ENCODE data around the gene NEURL1.
A peak's percentile ranks its signal among the peaks of the same experiment; 100 is the strongest.

The NEURL1 gene

DNA sequence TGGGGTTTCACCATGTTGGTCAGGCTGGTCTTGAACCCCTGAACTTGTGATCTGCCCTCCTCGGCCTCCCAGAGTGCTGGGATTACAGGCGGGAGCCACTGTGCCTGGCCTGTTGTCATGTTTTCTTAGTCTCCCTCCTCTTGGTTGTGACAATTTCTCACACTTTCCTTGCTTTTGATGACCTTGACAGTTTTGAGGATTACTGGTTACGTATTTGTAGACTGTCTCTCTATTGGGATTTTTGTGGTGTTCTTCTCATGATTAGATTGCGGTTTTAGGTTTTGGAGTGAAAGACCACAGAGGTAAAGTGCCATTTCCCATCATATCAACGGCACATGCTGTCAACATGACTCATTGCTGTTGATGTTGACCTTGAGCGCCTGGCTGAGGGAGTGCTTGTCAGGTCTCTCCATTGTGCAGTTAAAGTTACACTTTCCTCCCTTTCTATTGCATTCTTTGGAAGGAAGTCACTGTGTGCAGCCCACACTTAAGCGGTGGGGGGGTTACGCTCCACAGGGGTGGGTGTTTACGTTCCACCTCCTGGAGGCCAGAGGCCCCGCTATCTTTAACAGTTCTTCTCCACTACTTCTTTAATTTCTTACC is 10.8 kb downstream of the NEURL1 start:
- TF ChIP-seq, protein P1, sequence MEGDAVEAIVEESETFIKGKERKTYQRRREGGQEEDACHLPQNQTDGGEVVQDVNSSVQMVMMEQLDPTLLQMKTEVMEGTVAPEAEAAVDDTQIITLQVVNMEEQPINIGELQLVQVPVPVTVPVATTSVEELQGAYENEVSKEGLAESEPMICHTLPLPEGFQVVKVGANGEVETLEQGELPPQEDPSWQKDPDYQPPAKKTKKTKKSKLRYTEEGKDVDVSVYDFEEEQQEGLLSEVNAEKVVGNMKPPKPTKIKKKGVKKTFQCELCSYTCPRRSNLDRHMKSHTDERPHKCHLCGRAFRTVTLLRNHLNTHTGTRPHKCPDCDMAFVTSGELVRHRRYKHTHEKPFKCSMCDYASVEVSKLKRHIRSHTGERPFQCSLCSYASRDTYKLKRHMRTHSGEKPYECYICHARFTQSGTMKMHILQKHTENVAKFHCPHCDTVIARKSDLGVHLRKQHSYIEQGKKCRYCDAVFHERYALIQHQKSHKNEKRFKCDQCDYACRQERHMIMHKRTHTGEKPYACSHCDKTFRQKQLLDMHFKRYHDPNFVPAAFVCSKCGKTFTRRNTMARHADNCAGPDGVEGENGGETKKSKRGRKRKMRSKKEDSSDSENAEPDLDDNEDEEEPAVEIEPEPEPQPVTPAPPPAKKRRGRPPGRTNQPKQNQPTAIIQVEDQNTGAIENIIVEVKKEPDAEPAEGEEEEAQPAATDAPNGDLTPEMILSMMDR (IDR thresholded peaks at IDR 0.05; ENCODE audit: low read depth, low read length, missing control alignments), result no peak
- peaks cover 79% of the 10 kb centered on the region for H3K27me3 ChIP-seq (replicated peaks)
- H3K27ac ChIP-seq, result peak overlapping the region; percentile 36
- peak; percentile 95 for DNase-seq
- no peaks in the 10 kb centered on the region for H3K36me3 ChIP-seq (replicated peaks)
- H3K4me3 ChIP-seq (ENCODE audit: low read depth, low read length), result no peak overlapping the region
- in situ Hi-C loops (cut with HindIII; ENCODE audit: low pct_ligation_motif_present, low sequenced_read_pairs), result no loop called here

DNA sequence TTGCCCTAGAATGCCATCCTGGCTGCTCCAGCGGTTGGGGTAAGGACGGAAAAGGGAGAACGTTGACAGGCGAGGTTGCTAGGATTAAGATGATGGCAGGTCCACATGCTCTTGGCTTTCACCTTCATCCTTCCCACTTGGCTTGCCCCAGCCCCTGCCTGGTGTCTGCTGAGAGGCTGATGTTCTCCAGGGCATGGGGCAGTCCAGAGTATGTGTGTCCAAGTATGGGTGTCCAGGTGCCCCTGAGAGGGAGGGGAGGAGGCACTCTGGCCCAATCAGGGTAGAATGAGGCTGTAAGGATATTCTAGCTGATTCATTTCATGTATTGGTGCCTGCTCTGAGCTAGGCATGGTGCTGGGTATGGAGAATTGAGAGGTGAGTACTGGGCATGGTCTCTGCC is 12.6 kb downstream of the NEURL1 start:
- peaks cover 79% of the 10 kb centered on the region for H3K27me3 ChIP-seq (replicated peaks)
- in situ Hi-C loops (cut with HindIII; ENCODE audit: low pct_ligation_motif_present, low sequenced_read_pairs), result no loop called here
- H3K36me3 ChIP-seq (replicated peaks), result no peaks in the 10 kb centered on the region
- no peak overlapping the region for H3K4me3 ChIP-seq (ENCODE audit: low read depth, low read length)
- DNase-seq, result no peak
- no peak overlapping the region for H3K27ac ChIP-seq
- TF ChIP-seq, protein P1 (IDR thresholded peaks at IDR 0.05; ENCODE audit: low read depth, low read length, missing control alignments), result no peak

DNA sequence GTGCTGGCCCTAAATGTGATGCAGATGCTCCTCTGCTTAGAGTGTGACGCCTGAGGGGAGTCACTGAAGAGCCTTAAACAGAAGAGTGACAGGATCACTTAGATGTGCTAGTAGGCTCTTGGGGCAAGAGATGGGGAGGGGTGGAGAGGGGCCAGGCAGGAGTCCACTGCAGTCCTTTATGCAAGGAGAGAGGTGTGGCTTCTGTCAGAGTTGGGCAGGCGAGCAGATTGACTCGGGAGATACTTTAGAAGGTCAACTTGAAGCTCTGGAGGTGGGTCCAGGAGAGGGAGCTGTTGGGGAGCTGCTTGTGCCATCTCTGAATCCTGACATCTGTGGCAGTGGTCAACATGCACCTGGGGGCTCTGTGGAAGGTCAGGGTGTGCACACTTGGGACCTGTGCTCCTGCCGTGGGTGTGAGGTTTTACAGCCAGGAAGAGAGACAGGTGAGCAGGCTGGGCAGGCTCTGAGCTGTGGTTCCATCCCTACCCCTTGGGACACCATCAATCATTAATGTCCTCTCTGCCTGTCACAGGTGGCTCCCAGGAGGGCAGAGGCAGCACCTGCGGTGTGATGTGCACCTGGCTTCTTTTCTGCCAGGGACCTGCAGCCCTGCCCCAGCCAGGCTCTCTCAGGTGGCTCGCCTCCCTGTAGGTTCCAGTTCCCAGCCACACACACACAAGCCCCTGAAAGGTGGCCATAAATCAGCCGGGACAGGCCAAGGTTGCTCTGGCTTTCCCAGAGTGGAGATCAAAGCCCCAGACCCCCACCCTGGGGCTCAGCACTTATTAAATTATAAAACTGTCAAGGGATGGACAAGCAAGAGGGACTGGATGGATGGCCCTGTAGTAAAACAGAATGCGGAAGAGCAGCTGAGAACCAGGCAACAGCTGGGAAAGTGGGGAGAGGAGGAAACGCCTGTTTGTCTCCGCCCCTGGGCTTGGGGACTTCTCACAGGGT is 14.0 kb downstream of the NEURL1 start:
- no peak for DNase-seq
- no peak overlapping the region for H3K4me3 ChIP-seq (ENCODE audit: low read depth, low read length)
- no peak overlapping the region for H3K27ac ChIP-seq
- peaks cover 81% of the 10 kb centered on the region for H3K27me3 ChIP-seq (replicated peaks)
- in situ Hi-C loops (cut with HindIII; ENCODE audit: low pct_ligation_motif_present, low sequenced_read_pairs), result no loop called here
- no peaks in the 10 kb centered on the region for H3K36me3 ChIP-seq (replicated peaks)
- TF ChIP-seq, protein P1 (IDR thresholded peaks at IDR 0.05; ENCODE audit: low read depth, low read length, missing control alignments), result no peak

DNA sequence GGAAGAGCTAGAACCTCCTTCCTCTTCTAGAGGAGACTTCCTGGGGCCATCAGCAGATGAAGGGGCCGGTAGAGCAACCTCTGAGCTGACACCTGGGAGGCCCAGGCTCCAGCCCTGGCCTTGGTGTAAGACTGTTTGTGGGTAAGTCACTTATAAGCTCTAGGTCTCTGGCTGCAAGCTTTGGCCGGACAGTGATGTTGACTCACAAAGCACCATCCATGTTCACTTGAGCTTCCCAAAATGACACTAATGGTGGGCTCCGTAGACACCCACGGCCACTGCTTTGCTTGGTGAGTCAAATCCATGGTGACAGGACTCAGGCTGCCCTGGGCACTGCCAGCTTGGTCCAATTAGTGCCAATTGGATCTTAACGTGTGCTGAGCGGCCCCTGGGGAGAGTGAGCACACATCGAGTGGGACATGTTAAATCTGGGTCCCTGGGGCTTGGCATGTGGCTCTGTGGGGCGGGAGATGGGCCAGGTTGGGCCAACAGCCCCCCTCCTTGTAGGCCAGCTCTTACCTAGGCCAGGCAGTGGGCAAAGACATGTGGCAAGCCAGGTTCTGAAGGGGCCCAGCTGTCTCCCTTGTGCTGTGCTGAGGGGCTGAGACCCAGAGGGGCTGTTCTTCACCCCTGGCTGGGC is 16.7 kb downstream of the NEURL1 start:
- TF ChIP-seq, protein P1 (IDR thresholded peaks at IDR 0.05; ENCODE audit: low read depth, low read length, missing control alignments), result no peak
- Histone ChIP-seq H3K4me3 (ENCODE audit: low read depth, low read length) (no peak overlapping the region), H3K27ac (no peak overlapping the region), H3K27me3 (replicated peaks) (peaks cover 82% of the 10 kb centered on the region), H3K36me3 (replicated peaks) (no peaks in the 10 kb centered on the region)
- no peak for DNase-seq
- in situ Hi-C loops (cut with HindIII; ENCODE audit: low pct_ligation_motif_present, low sequenced_read_pairs), result no loop called here

DNA sequence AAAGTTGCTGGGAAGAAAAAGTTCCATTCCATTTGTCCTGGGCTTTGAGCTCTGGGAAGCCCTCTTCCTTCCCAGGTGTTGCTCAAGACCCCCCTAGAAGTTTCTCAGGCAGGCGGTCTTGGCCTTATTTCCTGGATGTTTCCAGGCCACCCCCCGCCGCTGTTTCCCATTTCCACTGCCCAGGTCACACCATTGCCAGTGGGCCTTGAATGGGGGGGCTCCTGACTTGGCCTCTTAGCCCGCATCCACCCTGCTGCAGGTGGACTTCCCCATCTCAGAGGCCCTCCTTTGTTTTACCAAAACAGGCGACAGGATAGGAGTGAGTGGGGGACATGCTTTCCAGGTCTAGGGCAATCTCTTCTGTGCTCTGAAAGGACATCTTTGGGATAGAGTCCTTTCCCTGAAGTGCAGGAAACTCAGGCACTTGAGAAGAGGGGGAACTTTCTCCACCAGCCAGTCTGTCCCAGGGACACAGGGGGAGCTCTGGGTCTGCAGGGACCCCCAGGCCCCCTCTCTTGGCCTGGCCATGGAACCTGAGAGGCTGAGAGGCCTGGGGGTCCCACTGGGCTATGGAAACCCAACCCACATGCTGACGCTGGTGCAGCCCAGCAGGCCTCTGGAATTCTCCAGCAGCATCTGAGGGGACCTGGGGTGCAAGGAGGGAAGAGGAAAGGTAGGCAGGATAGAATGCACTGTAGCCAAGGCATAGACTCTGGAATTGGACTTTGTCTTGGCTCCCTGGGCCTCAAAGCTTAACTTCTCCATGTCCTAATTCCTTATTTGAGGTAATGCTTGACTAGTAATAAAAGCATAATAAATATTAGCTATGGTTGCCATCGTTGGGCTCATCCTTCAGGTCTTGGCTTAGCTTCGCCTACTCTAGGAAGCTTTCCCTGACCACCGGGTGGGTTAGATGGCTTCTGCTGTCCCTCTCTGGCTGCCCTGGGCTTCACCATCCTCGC is 17.6 kb downstream of the NEURL1 start:
- in situ Hi-C loops (cut with HindIII; ENCODE audit: low pct_ligation_motif_present, low sequenced_read_pairs), result no loop called here
- Histone ChIP-seq H3K27me3 (replicated peaks) (peaks cover 74% of the 10 kb centered on the region), H3K36me3 (replicated peaks) (no peaks in the 10 kb centered on the region), H3K27ac (no peak overlapping the region), H3K4me3 (ENCODE audit: low read depth, low read length) (no peak overlapping the region)
- TF ChIP-seq, protein P1 (IDR thresholded peaks at IDR 0.05; ENCODE audit: low read depth, low read length, missing control alignments), result no peak
- DNase-seq, result no peak
